OCI-LY7 (cell line): ENCODE results near the gene EPB41.

Experiments used
- EZH2phosphoT487 ChIP-seq: fragments of 200-600 bp; sonication (generic); IDR thresholded peaks from 2 replicates; pipeline ENCODE4 v1.6.1; 2018; ENCODE audit warnings: low read depth, borderline replicate concordance, mild to moderate bottlenecking, mixed run types, antibody characterized with exemption, low read length, moderate library complexity, mixed read lengths
- TF ChIP-seq, protein P1 (sequence below): fragments of 200-600 bp; sonication (generic); conservative IDR thresholded peaks from 2 replicates; pipeline ENCODE4 v1.5.1; 2014; ENCODE audit warnings: mild to moderate bottlenecking, antibody characterized with exemption, low read length, moderate library complexity, mixed read lengths

DNA sequence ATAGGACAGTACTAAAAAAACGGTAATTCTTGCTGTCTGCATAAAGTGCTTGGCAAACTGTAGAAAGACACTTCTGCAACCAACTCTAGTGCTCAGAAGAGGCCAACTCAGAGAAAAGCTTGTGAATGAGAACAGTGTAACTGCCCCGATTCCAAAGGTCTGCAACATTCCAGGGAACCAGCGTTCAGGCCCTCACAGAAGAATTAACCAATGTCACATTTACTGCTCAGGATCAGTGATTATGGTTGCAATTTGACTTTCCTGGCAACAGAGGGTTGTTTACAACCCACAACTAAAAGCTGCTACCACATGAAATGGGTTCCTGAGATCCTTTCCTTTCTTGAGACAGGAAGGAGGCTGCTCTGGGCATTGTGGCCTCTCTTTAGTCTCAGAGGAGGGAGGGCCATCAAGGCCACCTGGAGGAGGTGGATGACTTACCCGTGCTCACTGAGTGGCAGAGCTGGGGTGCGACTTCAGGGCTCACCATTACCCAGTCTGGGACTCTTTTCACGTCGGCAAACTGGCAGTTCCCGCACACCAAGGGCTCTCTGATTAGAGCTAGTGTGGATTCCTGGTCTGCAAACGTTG is 252.0 kb downstream of the EPB41 start:
- TF ChIP-seq, protein P1, sequence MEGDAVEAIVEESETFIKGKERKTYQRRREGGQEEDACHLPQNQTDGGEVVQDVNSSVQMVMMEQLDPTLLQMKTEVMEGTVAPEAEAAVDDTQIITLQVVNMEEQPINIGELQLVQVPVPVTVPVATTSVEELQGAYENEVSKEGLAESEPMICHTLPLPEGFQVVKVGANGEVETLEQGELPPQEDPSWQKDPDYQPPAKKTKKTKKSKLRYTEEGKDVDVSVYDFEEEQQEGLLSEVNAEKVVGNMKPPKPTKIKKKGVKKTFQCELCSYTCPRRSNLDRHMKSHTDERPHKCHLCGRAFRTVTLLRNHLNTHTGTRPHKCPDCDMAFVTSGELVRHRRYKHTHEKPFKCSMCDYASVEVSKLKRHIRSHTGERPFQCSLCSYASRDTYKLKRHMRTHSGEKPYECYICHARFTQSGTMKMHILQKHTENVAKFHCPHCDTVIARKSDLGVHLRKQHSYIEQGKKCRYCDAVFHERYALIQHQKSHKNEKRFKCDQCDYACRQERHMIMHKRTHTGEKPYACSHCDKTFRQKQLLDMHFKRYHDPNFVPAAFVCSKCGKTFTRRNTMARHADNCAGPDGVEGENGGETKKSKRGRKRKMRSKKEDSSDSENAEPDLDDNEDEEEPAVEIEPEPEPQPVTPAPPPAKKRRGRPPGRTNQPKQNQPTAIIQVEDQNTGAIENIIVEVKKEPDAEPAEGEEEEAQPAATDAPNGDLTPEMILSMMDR, result no peak
- no peak for TF ChIP-seq EZH2phosphoT487
